Gastroesophageal sphincter (tissue), 2 donors: Measurements from ENCODE around the gene GPR171.

Source experiments
- EP300 ChIP-seq: sonication (generic); formaldehyde crosslinking; IDR thresholded peaks from one replicate; pipeline ENCODE4 v1.6.1; 2017; ENCODE audit warnings: antibody characterized with exemption, mild to moderate bottlenecking
- POLR2A ChIP-seq, 2 donors: fragments of 450-650 bp; IDR thresholded peaks; one replicate each; pipeline ENCODE4 v1.6.1; 2017; ENCODE audit warnings: antibody characterized with exemption in 2 of 2, mild to moderate bottlenecking in 2 of 2, moderate library complexity in 1 of 2

- TF ChIP-seq EP300 (no peak), POLR2A (IDR thresholded peaks at IDR 0.05) (no peak)
Observed at GRCh38 chr3:151248772-151249337, 45.8 kb upstream of the GPR171 start.
